Endothelial cell (in vitro differentiated cells): ENCODE measurements around the gene SYMPK. TPM values are rescaled to one million over a fixed set of nuclear protein-coding genes. Genes with fewer than 3 reads are reported as not detected.

ENCODE experiments used
- DNase-seq: peaks from one replicate; pipeline ENCODE4 v3.0.0; 2021; ENCODE audit warnings: low spot score
- H3K27ac Mint-ChIP-seq: one replicate; pipeline ENCODE4 v1.8.0; 2021; ENCODE audit warnings: mixed read lengths, inconsistent platforms; ENCODE audit not compliant: unreplicated experiment
- H3K27me3 Mint-ChIP-seq: one replicate; pipeline ENCODE4 v1.8.0; 2021; ENCODE audit warnings: mild to moderate bottlenecking, moderate library complexity, mixed read lengths, inconsistent platforms; ENCODE audit not compliant: unreplicated experiment
- H3K36me3 Mint-ChIP-seq: one replicate; pipeline ENCODE4 v1.8.0; 2021; ENCODE audit warnings: mild to moderate bottlenecking, low read depth, mixed read lengths, inconsistent platforms; ENCODE audit not compliant: unreplicated experiment
- H3K4me1 Mint-ChIP-seq: one replicate; pipeline ENCODE4 v1.8.0; 2021; ENCODE audit warnings: mild to moderate bottlenecking, mixed read lengths, inconsistent platforms; ENCODE audit not compliant: unreplicated experiment
- H3K4me3 Mint-ChIP-seq: one replicate; pipeline ENCODE4 v1.8.0; 2021; ENCODE audit warnings: mild to moderate bottlenecking, mixed read lengths, inconsistent platforms; ENCODE audit not compliant: unreplicated experiment
- H3K9me3 Mint-ChIP-seq: one replicate; pipeline ENCODE4 v1.8.0; 2021; ENCODE audit warnings: mixed read lengths, inconsistent platforms; ENCODE audit not compliant: unreplicated experiment
- total RNA-seq: library from RNA; stranded (reverse); fragmentation: NEBNext Ultra II Directional; extraction: Animal tissue kit (Norgen Biotek cat#: 25700); gene quantifications from one replicate; pipeline ENCODE4 v1.2.1, GENCODE V29; 2021; ENCODE audit not compliant: unreplicated experiment
- TF ChIP-seq, protein P1 (sequence below): fragments of 200-600 bp; sonication (generic); IDR thresholded peaks from one replicate; pipeline ENCODE4 v1.5.0; 2021; ENCODE audit warnings: antibody characterized with exemption; ENCODE audit not compliant: unreplicated experiment

The SYMPK gene
- total RNA-seq, 1 donor from 2014 or later = 70.7 TPM

- peaks cover 15% of the 10 kb centered on the region for H3K27me3 Mint-ChIP-seq
- no peaks in the 10 kb centered on the region for H3K9me3 Mint-ChIP-seq
- TF ChIP-seq, protein P1, sequence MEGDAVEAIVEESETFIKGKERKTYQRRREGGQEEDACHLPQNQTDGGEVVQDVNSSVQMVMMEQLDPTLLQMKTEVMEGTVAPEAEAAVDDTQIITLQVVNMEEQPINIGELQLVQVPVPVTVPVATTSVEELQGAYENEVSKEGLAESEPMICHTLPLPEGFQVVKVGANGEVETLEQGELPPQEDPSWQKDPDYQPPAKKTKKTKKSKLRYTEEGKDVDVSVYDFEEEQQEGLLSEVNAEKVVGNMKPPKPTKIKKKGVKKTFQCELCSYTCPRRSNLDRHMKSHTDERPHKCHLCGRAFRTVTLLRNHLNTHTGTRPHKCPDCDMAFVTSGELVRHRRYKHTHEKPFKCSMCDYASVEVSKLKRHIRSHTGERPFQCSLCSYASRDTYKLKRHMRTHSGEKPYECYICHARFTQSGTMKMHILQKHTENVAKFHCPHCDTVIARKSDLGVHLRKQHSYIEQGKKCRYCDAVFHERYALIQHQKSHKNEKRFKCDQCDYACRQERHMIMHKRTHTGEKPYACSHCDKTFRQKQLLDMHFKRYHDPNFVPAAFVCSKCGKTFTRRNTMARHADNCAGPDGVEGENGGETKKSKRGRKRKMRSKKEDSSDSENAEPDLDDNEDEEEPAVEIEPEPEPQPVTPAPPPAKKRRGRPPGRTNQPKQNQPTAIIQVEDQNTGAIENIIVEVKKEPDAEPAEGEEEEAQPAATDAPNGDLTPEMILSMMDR = no peak
- DNase-seq = no peak
- peaks cover 14% of the 10 kb centered on the region for H3K36me3 Mint-ChIP-seq
- H3K4me3 Mint-ChIP-seq = no peak overlapping the region
- H3K27ac Mint-ChIP-seq = no peak overlapping the region
- peaks cover 3% of the 10 kb centered on the region for H3K4me1 Mint-ChIP-seq
Measured at GRCh38 chr19:45890877-45891276, 27.9 kb upstream of the SYMPK start.

GRCh38 chr19:45889210-45889885, 26.4 kb upstream of the SYMPK start:
- DNase-seq = no peak
- H3K9me3 Mint-ChIP-seq = no peaks in the 10 kb centered on the region
- H3K27me3 Mint-ChIP-seq = peaks cover 15% of the 10 kb centered on the region
- peak overlapping the region; percentile 64 for H3K27ac Mint-ChIP-seq
- H3K4me1 Mint-ChIP-seq = peaks cover 3% of the 10 kb centered on the region
- peak overlapping the region; percentile 56 for H3K4me3 Mint-ChIP-seq
- H3K36me3 Mint-ChIP-seq = peaks cover 4% of the 10 kb centered on the region
- TF ChIP-seq, protein P1 = no peak

DNA sequence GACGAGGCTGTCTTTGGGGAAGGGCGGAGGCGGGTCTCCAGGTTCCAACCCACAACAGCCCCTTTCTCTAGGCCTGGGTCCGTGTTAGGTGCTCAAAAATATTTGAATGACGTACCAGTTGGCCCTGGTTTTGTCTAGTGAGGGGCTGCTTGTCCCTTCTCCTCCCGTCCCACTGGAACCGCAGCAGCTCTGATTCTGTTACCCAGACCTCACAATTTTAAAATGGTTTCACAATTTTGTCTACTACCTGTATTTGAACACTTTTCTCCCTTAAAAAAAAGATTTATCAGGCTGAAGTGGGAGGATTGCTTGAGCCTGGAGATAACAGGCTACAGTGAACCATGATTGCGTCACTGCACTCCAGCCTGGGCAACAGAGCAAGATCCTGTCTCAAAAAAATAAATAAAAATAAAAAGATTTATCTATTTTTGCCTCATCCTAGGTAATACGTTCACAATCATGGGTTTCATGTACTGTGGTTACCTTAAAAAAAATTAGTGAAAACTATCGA, 24.3 kb upstream of the SYMPK start:
- DNase-seq = no peak
- H3K4me1 Mint-ChIP-seq = peaks cover 10% of the 10 kb centered on the region
- H3K36me3 Mint-ChIP-seq = no peaks in the 10 kb centered on the region
- peaks cover 17% of the 10 kb centered on the region for H3K27me3 Mint-ChIP-seq
- TF ChIP-seq, protein P1 = no peak
- H3K27ac Mint-ChIP-seq = peak overlapping the region; percentile 94
- peak overlapping the region; percentile 95 for H3K4me3 Mint-ChIP-seq
- H3K9me3 Mint-ChIP-seq = no peaks in the 10 kb centered on the region

GRCh38 chr19:45886427-45887199, 23.7 kb upstream of the SYMPK start:
- TF ChIP-seq, protein P1 = no peak
- H3K27ac Mint-ChIP-seq = peak overlapping the region; percentile 94
- peaks cover 12% of the 10 kb centered on the region for H3K4me1 Mint-ChIP-seq
- H3K4me3 Mint-ChIP-seq = peak overlapping the region; percentile 95
- no peaks in the 10 kb centered on the region for H3K36me3 Mint-ChIP-seq
- peak; percentile 88 for DNase-seq
- H3K27me3 Mint-ChIP-seq = peaks cover 17% of the 10 kb centered on the region
- H3K9me3 Mint-ChIP-seq = no peaks in the 10 kb centered on the region
